H9 (cell line): ENCODE results near the gene NTRK2. TPM values are rescaled to one million over a fixed set of nuclear protein-coding genes. Genes with fewer than 3 reads are reported as not detected.

Experiments
- DNase-seq: peaks from one replicate; pipeline ENCODE4 v3.0.0-alpha.2; 2017
- H2AFZ ChIP-seq: one replicate; pipeline ENCODE4 v1.6.1; 2013; ENCODE audit warnings: mild to moderate bottlenecking, low read length, control low read depth, moderate library complexity
- H2AK5ac ChIP-seq: 2 replicates; pipeline ENCODE4 v1.6.1; 2013; ENCODE audit warnings: low read length, control low read depth, mixed read lengths; ENCODE audit not compliant: insufficient read length
- H2BK120ac ChIP-seq: one replicate; pipeline ENCODE4 v1.6.1; 2013; ENCODE audit warnings: low read depth, mild to moderate bottlenecking, low read length, control low read depth, inconsistent platforms; ENCODE audit not compliant: poor library complexity, severe bottlenecking
- H2BK12ac ChIP-seq: 2 replicates; pipeline ENCODE4 v1.6.1; 2013; ENCODE audit warnings: low read length, control low read depth, mixed read lengths, low read depth; ENCODE audit not compliant: insufficient read length
- H2BK15ac ChIP-seq: 2 replicates; pipeline ENCODE4 v1.6.1; 2013; ENCODE audit warnings: low read depth, low read length, control low read depth
- H2BK20ac ChIP-seq: one replicate; pipeline ENCODE4 v1.6.1; 2013; ENCODE audit warnings: low read depth, mild to moderate bottlenecking, low read length, control low read depth, inconsistent platforms; ENCODE audit not compliant: poor library complexity, severe bottlenecking
- H2BK5ac ChIP-seq: 2 replicates; pipeline ENCODE4 v1.6.1; 2013; ENCODE audit warnings: low read length, control low read depth, mixed read lengths; ENCODE audit not compliant: insufficient read length
- H3K14ac ChIP-seq: 2 replicates; pipeline ENCODE4 v1.6.1; 2013; ENCODE audit warnings: low read length, control low read depth; ENCODE audit not compliant: insufficient read depth
- H3K18ac ChIP-seq: 2 replicates; pipeline ENCODE4 v1.6.1; 2013; ENCODE audit warnings: low read depth, mild to moderate bottlenecking, mixed read lengths, low read length, control low read depth; ENCODE audit not compliant: insufficient read length
- H3K23ac ChIP-seq: 2 replicates; pipeline ENCODE4 v1.6.1; 2013; ENCODE audit warnings: low read length, control low read depth, mixed read lengths, low read depth; ENCODE audit not compliant: insufficient read length
- H3K23me2 ChIP-seq: 2 replicates; pipeline ENCODE4 v1.6.1; 2013; ENCODE audit warnings: low read depth, mild to moderate bottlenecking, mixed read lengths, low read length, control low read depth; ENCODE audit not compliant: insufficient read length, poor library complexity, severe bottlenecking
- H3K27ac ChIP-seq: 2 replicates; pipeline ENCODE4 v1.5.1; 2013; ENCODE audit warnings: low read length, control low read depth, mixed read lengths, low read depth; ENCODE audit not compliant: insufficient read length
- H3K27me3 ChIP-seq: 2 replicates; pipeline ENCODE4 v1.6.1; 2013; ENCODE audit warnings: low read length, control low read depth, inconsistent platforms; ENCODE audit not compliant: insufficient read depth
- H3K4ac ChIP-seq: 2 replicates; pipeline ENCODE4 v1.6.1; 2013; ENCODE audit warnings: low read depth, mild to moderate bottlenecking, control low read depth, inconsistent platforms, low read length, moderate library complexity
- H3K4me1 ChIP-seq: 2 replicates; pipeline ENCODE4 v1.6.1; 2013; ENCODE audit warnings: low read length, control low read depth, inconsistent platforms; ENCODE audit not compliant: insufficient read depth
- H3K4me2 ChIP-seq: 2 replicates; pipeline ENCODE4 v1.6.1; 2013; ENCODE audit warnings: low read length, control low read depth, mixed read lengths; ENCODE audit not compliant: insufficient read length, insufficient read depth
- H3K56ac ChIP-seq: 2 replicates; pipeline ENCODE4 v1.6.1; 2013; ENCODE audit warnings: low read depth, mild to moderate bottlenecking, mixed read lengths, low read length, control low read depth; ENCODE audit not compliant: insufficient read length
- H3K79me1 ChIP-seq: 2 replicates; pipeline ENCODE4 v1.6.1; 2013; ENCODE audit warnings: low read depth, mild to moderate bottlenecking, moderate library complexity, low read length, control low read depth, inconsistent platforms; ENCODE audit not compliant: insufficient read depth, poor library complexity, severe bottlenecking
- H3K79me2 ChIP-seq: 2 replicates; pipeline ENCODE4 v1.6.1; 2013; ENCODE audit warnings: low read length, control low read depth, inconsistent platforms; ENCODE audit not compliant: insufficient read depth
- H3K9ac ChIP-seq: 2 replicates; pipeline ENCODE4 v1.6.1; 2013; ENCODE audit warnings: low read length, control low read depth, mixed read lengths; ENCODE audit not compliant: insufficient read length; ENCODE audit errors: extremely low read depth
- H3K9me3 ChIP-seq: one replicate; pipeline ENCODE4 v1.6.1; 2013; ENCODE audit warnings: low read depth, low read length, inconsistent platforms; ENCODE audit not compliant: control insufficient read depth
- H3T11ph ChIP-seq: one replicate; pipeline ENCODE4 v1.6.1; 2013; ENCODE audit warnings: mild to moderate bottlenecking, low read length, control low read depth, inconsistent platforms
- H4K20me1 ChIP-seq: one replicate; pipeline ENCODE4 v1.6.1; 2013; ENCODE audit not compliant: control insufficient read depth, insufficient read length, insufficient read depth
- H4K5ac ChIP-seq: 2 replicates; pipeline ENCODE4 v1.6.1; 2013; ENCODE audit warnings: low read depth, mild to moderate bottlenecking, mixed read lengths, low read length, control low read depth; ENCODE audit not compliant: insufficient read length
- H4K8ac ChIP-seq: replicated peaks from 2 replicates; pipeline ENCODE4 v1.6.1; 2013; ENCODE audit warnings: low read length, control low read depth, mixed read lengths, low read depth; ENCODE audit not compliant: insufficient read length
- H4K91ac ChIP-seq: 2 replicates; pipeline ENCODE4 v1.6.1; 2013; ENCODE audit warnings: low read depth, mild to moderate bottlenecking, moderate library complexity, mixed read lengths, low read length, control low read depth; ENCODE audit not compliant: insufficient read length
- H3K27ac Mint-ChIP-seq, 3 experiments: 2 replicates in 2 of 3; 3 replicates in 1 of 3; pipeline ENCODE4 v1.8.0; 2020 to 2021; ENCODE audit warnings: mixed read lengths in 3 of 3, mild to moderate bottlenecking in 1 of 3, moderate library complexity in 1 of 3
- H3K27me3 Mint-ChIP-seq: 2 replicates; pipeline ENCODE4 v1.8.0; 2021; ENCODE audit warnings: low read depth, mild to moderate bottlenecking, moderate library complexity, mixed read lengths
- H3K36me3 Mint-ChIP-seq, 3 experiments: 2 replicates in 2 of 3; 3 replicates in 1 of 3; pipeline ENCODE4 v1.8.0; 2020 to 2021; ENCODE audit warnings: low read depth in 3 of 3, mixed read lengths in 3 of 3; ENCODE audit not compliant: insufficient read depth in 1 of 3
- H3K4me1 Mint-ChIP-seq, 2 experiments: 2 replicates each; pipeline ENCODE4 v1.8.0; 2020; ENCODE audit warnings: mixed read lengths in 2 of 2
- H3K4me3 Mint-ChIP-seq, 2 experiments: 2 replicates in 1 of 2; 3 replicates in 1 of 2; pipeline ENCODE4 v1.8.0; 2020 to 2021; ENCODE audit warnings: mild to moderate bottlenecking in 2 of 2, mixed read lengths in 2 of 2, moderate library complexity in 1 of 2
- H3K9me3 Mint-ChIP-seq, 2 experiments: 2 replicates in 1 of 2; 3 replicates in 1 of 2; pipeline ENCODE4 v1.8.0; 2020; ENCODE audit warnings: mild to moderate bottlenecking in 2 of 2, mixed read lengths in 2 of 2, moderate library complexity in 1 of 2
- WGBS: extraction: QIAGEN DNeasy Blood & Tissue Kit; methylation state at CpG from one replicate; pipeline ENCODE4 v1.1.7; 2013; ENCODE audit warnings: missing lambda C conversion rate, low lambda C conversion rate, mixed read lengths; ENCODE audit not compliant: insufficient read length; ENCODE audit errors: extremely low coverage; 5-methylcytosine and 5-hydroxymethylcytosine counted together
- total RNA-seq: library from RNA; stranded (reverse); gene quantifications from 2 replicates; pipeline ENCODE4 v1.2.1, GENCODE V29; 2021
- TF ChIP-seq, protein P1 (sequence below): fragments of 200-600 bp; sonication (generic); conservative IDR thresholded peaks from 3 replicates; pipeline ENCODE4 v1.8.0; 2021; ENCODE audit warnings: antibody characterized with exemption, mild to moderate bottlenecking

The NTRK2 gene
- total RNA-seq, 1 experiment from 2014 or later, result 0.02 TPM

GRCh38 chr9:84969084-84969483 is 299.6 kb downstream of the NTRK2 start:
- DNase-seq, result no peak
- Histone ChIP-seq H3K23ac (no peak overlapping the region), H3K27ac (no peak overlapping the region), H2AK5ac (no peak overlapping the region), H4K5ac (no peak overlapping the region), H3K56ac (no peak overlapping the region), H3K14ac (no peak overlapping the region), H3K27me3 (no peaks in the 10 kb centered on the region), H4K91ac (no peak overlapping the region), H4K8ac (no peak overlapping the region), H2BK120ac (no peak overlapping the region), H3K4me1 (no peaks in the 10 kb centered on the region), H3K9ac (no peak overlapping the region), H3T11ph (no peak overlapping the region), H3K79me2 (no peaks in the 10 kb centered on the region), H3K23me2 (no peaks in the 10 kb centered on the region), H2BK20ac (no peak overlapping the region), H2BK5ac (no peak overlapping the region), H3K9me3 (no peaks in the 10 kb centered on the region), H2AFZ (no peak overlapping the region), H3K79me1 (no peaks in the 10 kb centered on the region), H2BK15ac (no peak overlapping the region), H3K4me2 (no peak overlapping the region), H4K20me1 (no peaks in the 10 kb centered on the region), H2BK12ac (no peak overlapping the region), H3K18ac (no peak overlapping the region), H3K4ac (no peak overlapping the region)
- TF ChIP-seq, protein P1, sequence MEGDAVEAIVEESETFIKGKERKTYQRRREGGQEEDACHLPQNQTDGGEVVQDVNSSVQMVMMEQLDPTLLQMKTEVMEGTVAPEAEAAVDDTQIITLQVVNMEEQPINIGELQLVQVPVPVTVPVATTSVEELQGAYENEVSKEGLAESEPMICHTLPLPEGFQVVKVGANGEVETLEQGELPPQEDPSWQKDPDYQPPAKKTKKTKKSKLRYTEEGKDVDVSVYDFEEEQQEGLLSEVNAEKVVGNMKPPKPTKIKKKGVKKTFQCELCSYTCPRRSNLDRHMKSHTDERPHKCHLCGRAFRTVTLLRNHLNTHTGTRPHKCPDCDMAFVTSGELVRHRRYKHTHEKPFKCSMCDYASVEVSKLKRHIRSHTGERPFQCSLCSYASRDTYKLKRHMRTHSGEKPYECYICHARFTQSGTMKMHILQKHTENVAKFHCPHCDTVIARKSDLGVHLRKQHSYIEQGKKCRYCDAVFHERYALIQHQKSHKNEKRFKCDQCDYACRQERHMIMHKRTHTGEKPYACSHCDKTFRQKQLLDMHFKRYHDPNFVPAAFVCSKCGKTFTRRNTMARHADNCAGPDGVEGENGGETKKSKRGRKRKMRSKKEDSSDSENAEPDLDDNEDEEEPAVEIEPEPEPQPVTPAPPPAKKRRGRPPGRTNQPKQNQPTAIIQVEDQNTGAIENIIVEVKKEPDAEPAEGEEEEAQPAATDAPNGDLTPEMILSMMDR, result no peak
- peaks cover 0 to 2% of the 10 kb centered on the region in 2 experiments; a peak in 1 of 4 replicates for H3K4me1 Mint-ChIP-seq
- no peak overlapping the region for H3K4me3 Mint-ChIP-seq
- no peaks in the 10 kb centered on the region for H3K9me3 Mint-ChIP-seq
- no peak overlapping the region for H3K27ac Mint-ChIP-seq
- WGBS, result no CpG with 5 or more reads among the region's 4 CpGs
- H3K27me3 Mint-ChIP-seq, result peaks cover 4% of the 10 kb centered on the region
- no peaks in the 10 kb centered on the region for H3K36me3 Mint-ChIP-seq
